Smooth muscle cell (in vitro differentiated cells): ENCODE data around the gene CLSTN2. TPM values are rescaled to one million over a fixed set of nuclear protein-coding genes. Genes with fewer than 3 reads are reported as not detected.

Experiments
- DNase-seq: peaks from one replicate; lab custom pipeline; 2025; ENCODE audit not compliant: unreplicated experiment; lab: John Stamatoyannopoulos, UW
- H2AFZ ChIP-seq: fragments of 200-600 bp; sonication (generic); 2 replicates; pipeline ENCODE4 v1.6.0; 2016; ENCODE audit warnings: antibody characterized with exemption, low read depth, mild to moderate bottlenecking
- H3F3A ChIP-seq: fragments of 200-600 bp; sonication (generic); 2 replicates; pipeline ENCODE4 v1.6.0; 2017; ENCODE audit warnings: antibody characterized with exemption, low read depth
- H3K27ac ChIP-seq: fragments of 200-600 bp; sonication (generic); 2 replicates; pipeline ENCODE4 v1.5.1; 2016; ENCODE audit warnings: low read depth, mild to moderate bottlenecking
- H3K27me3 ChIP-seq: fragments of 200-600 bp; sonication (generic); 2 replicates; pipeline ENCODE4 v1.6.1; 2016; ENCODE audit warnings: low read depth, mild to moderate bottlenecking
- H3K36me3 ChIP-seq: fragments of 200-600 bp; sonication (generic); 2 replicates; pipeline ENCODE4 v1.5.1; 2016; ENCODE audit warnings: low read depth
- H3K4me1 ChIP-seq: fragments of 200-600 bp; sonication (generic); 2 replicates; pipeline ENCODE4 v1.5.1; 2016; ENCODE audit warnings: low read depth
- H3K4me2 ChIP-seq: fragments of 200-600 bp; sonication (generic); 2 replicates; pipeline ENCODE4 v1.6.0; 2016; ENCODE audit warnings: mild to moderate bottlenecking
- H3K4me3 ChIP-seq: fragments of 200-600 bp; sonication (generic); 2 replicates; pipeline ENCODE4 v1.5.1; 2016; ENCODE audit warnings: mild to moderate bottlenecking
- H3K79me2 ChIP-seq: fragments of 200-600 bp; sonication (generic); 2 replicates; pipeline ENCODE4 v1.6.0; 2016; ENCODE audit warnings: low read depth, mild to moderate bottlenecking
- H3K9ac ChIP-seq: fragments of 200-600 bp; sonication (generic); 2 replicates; pipeline ENCODE4 v1.6.0; 2016; ENCODE audit warnings: low read depth
- H3K9me3 ChIP-seq: fragments of 200-600 bp; sonication (generic); replicated peaks from 2 replicates; pipeline ENCODE4 v1.5.1; 2016; ENCODE audit warnings: low read depth
- H4K20me1 ChIP-seq: fragments of 200-600 bp; sonication (generic); 2 replicates; pipeline ENCODE4 v1.6.0; 2016; ENCODE audit warnings: low read depth
- WGBS: methylation state at CpG from one replicate; pipeline ENCODE4 v1.1.7; 2016; ENCODE audit warnings: low lambda C conversion rate; 5-methylcytosine and 5-hydroxymethylcytosine counted together
- polyA plus RNA-seq: library from polyadenylated mRNA; unstranded; fragments of >200 nt; fragmentation: Nextera tagmentation; extraction: Ambion mirVana; gene quantifications from 2 replicates; pipeline ENCODE4 v1.2.1, GENCODE V29; 2016
- total RNA-seq: library from RNA; depleted of rRNA; stranded (reverse); fragments of >200 nt; gene quantifications from 2 replicates; pipeline ENCODE4 v1.2.3, GENCODE V29; 2014
- TF ChIP-seq, protein P1 (sequence below): fragments of 200-600 bp; sonication (generic); IDR thresholded peaks from 2 replicates; pipeline ENCODE4 v1.5.1; 2017; ENCODE audit warnings: borderline replicate concordance, mild to moderate bottlenecking, antibody characterized with exemption; ENCODE audit not compliant: insufficient read depth, poor library complexity, severe bottlenecking

CLSTN2 gene
- total and polyA plus RNA-seq, 2 experiments from 2014 or later: 0.91 to 1.5 TPM

DNA sequence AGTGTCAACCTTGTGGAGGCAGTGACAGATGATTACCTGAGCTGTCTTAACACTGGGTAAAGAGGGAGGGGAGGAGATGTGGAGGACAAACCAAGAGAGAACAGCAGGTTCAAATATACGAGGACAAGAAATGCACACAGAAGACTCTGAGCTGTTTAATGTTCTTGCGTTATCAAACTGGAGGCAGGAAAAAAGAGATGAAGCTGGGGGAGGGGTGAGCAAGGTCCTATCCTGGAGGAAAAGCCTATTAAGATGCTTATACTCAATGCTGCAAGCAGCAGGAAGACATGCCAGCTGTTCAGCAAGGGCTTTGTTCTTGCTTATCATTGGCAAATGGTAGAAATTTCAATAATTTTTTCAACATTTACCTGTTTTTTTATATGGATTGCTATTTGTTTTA, 397.1 kb downstream of the CLSTN2 start:
- Histone ChIP-seq H3K4me2 (no peak overlapping the region), H3K4me3 (no peak overlapping the region), H3F3A (no peaks in the 10 kb centered on the region), H3K9me3 (no peaks in the 10 kb centered on the region), H3K9ac (no peak overlapping the region), H4K20me1 (no peaks in the 10 kb centered on the region), H3K27me3 (peaks cover 3% of the 10 kb centered on the region), H2AFZ (no peak overlapping the region), H3K4me1 (no peaks in the 10 kb centered on the region), H3K27ac (no peak overlapping the region), H3K36me3 (no peaks in the 10 kb centered on the region), H3K79me2 (no peaks in the 10 kb centered on the region)
- WGBS: 72% methylated on average over 2 of the region's 2 CpGs
- no peak for DNase-seq
- TF ChIP-seq, protein P1, sequence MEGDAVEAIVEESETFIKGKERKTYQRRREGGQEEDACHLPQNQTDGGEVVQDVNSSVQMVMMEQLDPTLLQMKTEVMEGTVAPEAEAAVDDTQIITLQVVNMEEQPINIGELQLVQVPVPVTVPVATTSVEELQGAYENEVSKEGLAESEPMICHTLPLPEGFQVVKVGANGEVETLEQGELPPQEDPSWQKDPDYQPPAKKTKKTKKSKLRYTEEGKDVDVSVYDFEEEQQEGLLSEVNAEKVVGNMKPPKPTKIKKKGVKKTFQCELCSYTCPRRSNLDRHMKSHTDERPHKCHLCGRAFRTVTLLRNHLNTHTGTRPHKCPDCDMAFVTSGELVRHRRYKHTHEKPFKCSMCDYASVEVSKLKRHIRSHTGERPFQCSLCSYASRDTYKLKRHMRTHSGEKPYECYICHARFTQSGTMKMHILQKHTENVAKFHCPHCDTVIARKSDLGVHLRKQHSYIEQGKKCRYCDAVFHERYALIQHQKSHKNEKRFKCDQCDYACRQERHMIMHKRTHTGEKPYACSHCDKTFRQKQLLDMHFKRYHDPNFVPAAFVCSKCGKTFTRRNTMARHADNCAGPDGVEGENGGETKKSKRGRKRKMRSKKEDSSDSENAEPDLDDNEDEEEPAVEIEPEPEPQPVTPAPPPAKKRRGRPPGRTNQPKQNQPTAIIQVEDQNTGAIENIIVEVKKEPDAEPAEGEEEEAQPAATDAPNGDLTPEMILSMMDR: no peak

GRCh38 chr3:140334132-140334929, 399.3 kb downstream of the CLSTN2 start:
- no peak overlapping the region for H3K4me3 ChIP-seq
- H3K9me3 ChIP-seq: no peaks in the 10 kb centered on the region
- peaks cover 3% of the 10 kb centered on the region for H3K27me3 ChIP-seq
- H3F3A ChIP-seq: no peaks in the 10 kb centered on the region
- no peaks in the 10 kb centered on the region for H3K4me1 ChIP-seq
- H3K79me2 ChIP-seq: no peaks in the 10 kb centered on the region
- TF ChIP-seq, protein P1: no peak
- H2AFZ ChIP-seq: no peak overlapping the region
- no peak overlapping the region for H3K4me2 ChIP-seq
- H3K36me3 ChIP-seq: no peaks in the 10 kb centered on the region
- WGBS: 68% methylated on average over 5 of the region's 5 CpGs
- no peak overlapping the region for H3K27ac ChIP-seq
- no peak for DNase-seq
- H4K20me1 ChIP-seq: no peaks in the 10 kb centered on the region
- H3K9ac ChIP-seq: no peak overlapping the region

DNA sequence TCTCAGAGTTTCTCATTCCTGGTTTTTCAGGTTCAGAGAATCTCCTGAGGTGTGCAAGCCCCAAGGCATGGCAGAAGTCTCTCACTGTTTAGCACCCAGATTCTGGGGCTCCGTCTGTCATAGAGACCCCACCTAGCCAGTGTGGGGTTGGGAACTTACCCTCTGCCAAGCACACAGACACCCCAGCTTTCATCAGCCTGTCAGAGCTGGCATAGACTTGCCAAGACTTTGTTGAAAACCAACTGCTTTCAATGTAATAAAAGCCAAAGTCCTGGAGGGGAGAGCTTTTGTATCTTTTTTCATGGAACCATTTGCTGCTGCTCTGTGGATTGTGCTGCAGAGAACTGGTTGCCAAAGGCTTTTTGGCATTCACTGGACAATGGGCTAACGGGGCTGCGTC, 401.5 kb downstream of the CLSTN2 start:
- DNase-seq: no peak
- TF ChIP-seq, protein P1: no peak
- Histone ChIP-seq H3K27ac (no peak overlapping the region), H3K4me3 (no peak overlapping the region), H3K4me2 (no peak overlapping the region), H2AFZ (no peak overlapping the region), H4K20me1 (no peaks in the 10 kb centered on the region), H3K9me3 (no peaks in the 10 kb centered on the region), H3K79me2 (no peaks in the 10 kb centered on the region), H3F3A (no peaks in the 10 kb centered on the region), H3K9ac (no peak overlapping the region), H3K27me3 (peaks cover 3% of the 10 kb centered on the region), H3K36me3 (no peaks in the 10 kb centered on the region), H3K4me1 (no peaks in the 10 kb centered on the region)
- WGBS: 66% methylated on average over 3 of the region's 3 CpGs

DNA sequence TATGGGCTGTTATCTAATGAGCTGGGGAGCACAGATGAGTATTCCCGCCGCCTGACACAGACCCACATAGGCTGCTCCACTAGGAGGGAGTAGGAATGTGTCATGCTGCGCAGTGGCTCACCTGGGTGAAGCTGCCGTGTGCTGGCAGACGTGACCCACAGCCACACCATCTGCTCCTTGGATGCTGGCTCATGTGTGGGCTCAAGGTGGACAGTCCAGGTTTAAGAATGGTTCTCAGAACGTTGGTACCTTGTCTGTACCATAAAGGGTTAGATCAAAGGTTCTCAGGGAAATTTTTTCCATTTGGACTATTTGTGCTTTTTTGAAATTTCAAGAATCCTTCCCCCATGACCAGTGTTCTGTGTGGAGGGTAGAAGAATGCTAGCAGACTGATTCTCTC, 403.9 kb downstream of the CLSTN2 start:
- H3K9me3 ChIP-seq: no peaks in the 10 kb centered on the region
- H3K9ac ChIP-seq: no peak overlapping the region
- peaks cover 3% of the 10 kb centered on the region for H3K27me3 ChIP-seq
- H3K79me2 ChIP-seq: no peaks in the 10 kb centered on the region
- DNase-seq: no peak
- no peaks in the 10 kb centered on the region for H4K20me1 ChIP-seq
- 83% methylated on average over 6 of the region's 6 CpGs for WGBS
- TF ChIP-seq, protein P1: no peak
- no peaks in the 10 kb centered on the region for H3F3A ChIP-seq
- no peak overlapping the region for H2AFZ ChIP-seq
- H3K4me3 ChIP-seq: no peak overlapping the region
- H3K27ac ChIP-seq: no peak overlapping the region
- H3K4me2 ChIP-seq: no peak overlapping the region
- H3K36me3 ChIP-seq: no peaks in the 10 kb centered on the region
- no peaks in the 10 kb centered on the region for H3K4me1 ChIP-seq
